Stimulated activated CD4-positive, alpha-beta T cell treated with anti-CD3 and anti-CD28 coated beads, Interleukin-12 subunit alpha, Interleukin-12 subunit beta, amount 100 ng/mL, for 4 hours (primary cell): ENCODE data around the gene FHIT.
"Not testable (repeated sequence)": the region's sequence is repeated elsewhere in the genome, so short reads cannot be mapped to it uniquely, and the experiment has no call there.

Experiments
- DNase-seq: peaks from one replicate; pipeline ENCODE4 v3.0.0-alpha.2; 2020

FHIT gene

DNA sequence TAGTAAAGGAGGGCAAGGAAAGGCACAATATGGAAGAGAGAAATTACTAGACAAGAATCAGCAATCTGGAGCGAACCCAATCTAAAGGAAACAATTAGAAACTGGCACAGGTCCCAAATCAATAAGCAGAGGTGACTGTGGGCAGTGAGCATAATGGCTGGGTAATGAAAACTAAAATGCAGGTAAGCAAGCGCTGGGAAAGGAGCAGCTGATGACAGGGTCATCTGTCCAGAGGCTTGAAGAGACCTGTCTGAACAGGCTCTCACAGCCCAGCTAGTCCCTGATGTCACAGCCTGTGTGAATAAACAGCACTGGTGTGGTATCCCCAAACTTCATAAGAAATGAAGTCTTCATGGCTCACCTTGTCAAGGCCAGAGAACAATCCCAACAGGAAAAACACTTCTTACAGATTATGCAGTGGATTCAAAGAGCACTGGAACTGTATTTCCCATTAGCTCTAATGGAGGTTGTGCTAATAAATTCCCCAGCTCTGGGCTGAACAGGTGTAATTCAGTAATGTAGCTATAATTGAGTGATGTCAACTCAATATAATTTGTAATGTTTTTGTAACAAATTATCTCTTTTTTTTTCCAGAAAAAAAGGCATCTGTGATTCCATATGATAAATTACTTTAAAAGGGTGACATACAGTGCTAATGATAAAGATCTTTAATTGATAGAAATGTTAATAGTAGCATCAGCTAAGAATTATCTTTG, 197.3 kb downstream of the FHIT start:
- no peak for DNase-seq

DNA sequence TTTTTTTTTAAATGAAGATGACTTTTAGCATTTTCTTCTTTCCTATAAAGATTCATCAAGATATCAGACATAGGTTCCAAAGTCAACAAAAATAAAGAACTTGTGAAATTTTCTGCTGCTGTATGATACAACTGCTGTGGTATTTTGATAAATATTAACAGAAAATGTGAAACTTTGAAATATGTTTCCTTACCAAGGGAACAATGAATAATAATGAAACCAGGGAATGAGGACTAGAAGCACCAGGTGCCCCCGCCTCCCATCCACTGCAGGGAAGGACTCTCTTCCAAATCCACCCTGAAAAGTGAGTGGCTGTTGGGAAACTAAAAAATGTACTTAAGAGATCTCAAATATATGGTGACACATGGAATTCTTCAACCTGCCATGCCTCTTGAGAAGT, 198.4 kb downstream of the FHIT start:
- no peak for DNase-seq

DNA sequence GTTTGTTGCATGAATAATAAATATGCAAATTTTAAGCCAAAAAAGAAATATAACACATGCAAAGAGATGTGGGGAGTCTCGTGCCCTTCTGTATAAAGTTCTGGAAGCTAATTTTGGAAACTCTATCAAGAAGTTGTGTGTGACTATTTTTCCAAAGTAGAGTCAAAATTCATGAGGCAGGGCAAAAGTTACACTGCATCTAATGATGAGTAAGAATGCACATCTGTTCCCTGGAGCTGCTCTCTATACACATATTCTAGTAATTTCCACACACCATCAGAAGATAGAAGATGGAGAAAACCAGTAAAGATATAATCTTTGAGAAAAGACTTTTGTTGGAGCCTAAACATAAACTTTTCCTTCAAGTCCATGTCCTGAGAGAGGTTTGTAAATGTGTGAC, 199.6 kb downstream of the FHIT start:
- no peak for DNase-seq

DNA sequence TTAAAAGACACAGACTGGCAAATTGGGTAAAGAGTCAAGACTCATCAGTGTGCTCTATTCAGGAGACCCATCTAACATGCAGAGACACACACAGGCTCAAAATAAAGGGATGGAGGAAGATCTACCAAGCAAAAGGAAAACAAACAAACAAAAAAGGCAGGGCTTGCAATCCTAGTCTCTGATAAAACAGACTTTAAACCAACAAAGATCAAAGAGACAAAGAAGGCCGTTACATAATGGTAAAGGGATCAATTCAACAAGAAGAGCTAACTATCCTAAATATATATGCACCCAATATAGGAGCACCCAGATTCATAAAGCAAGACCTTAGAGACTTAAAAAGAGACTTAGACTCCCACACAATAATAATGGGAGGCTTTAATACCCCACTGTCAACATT, 206.1 kb downstream of the FHIT start:
- not testable (repeated sequence) for DNase-seq

DNA sequence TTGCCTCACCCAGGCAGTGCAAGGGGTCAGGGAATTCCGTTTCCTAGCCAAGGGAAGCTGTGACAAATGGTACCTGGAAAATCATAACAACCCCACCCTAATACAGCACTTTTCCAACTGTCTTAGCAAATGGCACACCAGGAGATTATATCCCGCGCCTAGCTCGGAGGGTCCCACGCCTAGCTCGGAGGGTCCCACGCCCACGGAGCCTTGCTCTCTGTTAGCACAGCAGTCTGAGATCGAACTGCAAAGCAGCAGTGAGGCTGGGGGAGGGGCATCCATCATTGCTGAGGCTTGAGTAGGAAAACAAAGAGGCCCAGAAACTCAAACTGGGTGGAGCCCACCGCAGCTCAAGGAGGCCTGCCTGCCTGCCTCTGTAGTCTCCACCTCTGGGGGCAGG, 208.1 kb downstream of the FHIT start:
- no peak for DNase-seq

DNA sequence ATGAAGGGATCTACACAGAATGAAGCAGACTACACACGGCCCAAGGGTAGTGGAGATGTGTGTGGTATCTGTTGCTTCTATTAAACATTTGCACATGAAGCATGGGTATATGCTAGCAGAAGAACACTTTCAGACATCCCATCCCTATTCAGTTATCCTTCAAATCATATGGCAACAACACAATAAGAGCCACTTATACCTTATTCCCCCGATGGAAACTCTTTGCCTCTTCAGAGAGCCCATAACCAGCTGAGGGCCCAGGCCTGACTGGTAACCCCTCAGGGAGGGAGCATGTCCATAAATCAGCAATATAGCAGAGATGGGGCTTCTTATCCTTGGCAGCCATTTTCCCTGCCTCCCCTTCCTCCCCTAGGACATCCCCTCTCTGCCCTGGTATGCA, 210.6 kb downstream of the FHIT start:
- no peak for DNase-seq

DNA sequence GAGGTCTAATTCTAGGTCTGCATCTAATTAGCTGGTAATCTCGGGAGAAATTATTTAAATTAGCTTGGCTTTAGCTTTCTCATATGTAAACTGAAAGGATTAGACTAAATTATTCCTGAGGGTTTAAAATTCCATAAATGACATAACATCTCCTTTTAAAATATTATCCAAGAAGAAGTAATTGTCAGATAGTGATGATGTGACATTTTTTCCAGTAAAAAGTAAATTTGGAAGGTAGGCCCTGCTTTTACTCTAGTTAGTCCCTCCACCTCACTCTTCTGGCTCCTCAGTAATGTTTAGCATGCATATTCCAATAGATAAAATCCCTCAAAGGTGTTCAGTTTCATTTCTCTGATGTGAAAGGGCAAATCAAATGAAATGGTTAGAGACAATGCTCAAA, 215.7 kb downstream of the FHIT start:
- no peak for DNase-seq

DNA sequence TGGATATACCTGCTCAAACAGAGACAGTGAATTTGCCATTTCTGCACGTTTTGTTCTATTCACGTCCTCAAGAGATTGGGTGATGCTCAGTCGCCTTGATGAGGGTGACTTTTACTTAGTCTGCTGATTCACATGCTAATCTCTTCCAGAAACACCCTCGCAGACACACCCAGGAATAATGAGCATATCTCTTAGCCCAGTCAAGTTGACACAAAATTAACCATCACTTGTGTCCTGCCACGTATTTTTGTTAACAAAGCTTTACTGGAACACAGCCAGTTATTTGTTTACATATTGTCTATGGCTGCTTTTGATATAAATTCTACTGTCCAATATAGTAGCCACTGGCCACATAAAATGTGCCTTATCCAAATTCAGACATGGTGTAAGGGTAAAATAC, 218.3 kb downstream of the FHIT start:
- DNase-seq, result no peak

DNA sequence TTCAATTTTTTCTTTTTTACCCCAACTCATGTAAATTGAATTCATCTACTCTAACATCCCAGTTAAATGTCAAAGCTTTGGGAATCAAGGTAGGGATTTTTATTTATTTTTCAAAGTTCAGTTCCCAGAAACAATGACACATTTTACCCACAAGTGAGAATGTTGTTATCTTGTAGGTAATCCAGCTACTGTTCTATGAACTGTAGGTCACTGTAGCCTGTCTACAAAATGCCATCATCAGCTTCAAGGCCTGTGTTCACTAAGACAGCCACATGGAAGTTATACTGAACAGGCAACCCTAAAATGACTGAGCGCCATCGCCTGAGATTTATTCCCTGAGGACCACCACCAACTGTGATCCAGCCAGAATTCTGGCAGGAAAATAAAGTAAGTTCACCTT, 219.7 kb downstream of the FHIT start:
- DNase-seq, result no peak

DNA sequence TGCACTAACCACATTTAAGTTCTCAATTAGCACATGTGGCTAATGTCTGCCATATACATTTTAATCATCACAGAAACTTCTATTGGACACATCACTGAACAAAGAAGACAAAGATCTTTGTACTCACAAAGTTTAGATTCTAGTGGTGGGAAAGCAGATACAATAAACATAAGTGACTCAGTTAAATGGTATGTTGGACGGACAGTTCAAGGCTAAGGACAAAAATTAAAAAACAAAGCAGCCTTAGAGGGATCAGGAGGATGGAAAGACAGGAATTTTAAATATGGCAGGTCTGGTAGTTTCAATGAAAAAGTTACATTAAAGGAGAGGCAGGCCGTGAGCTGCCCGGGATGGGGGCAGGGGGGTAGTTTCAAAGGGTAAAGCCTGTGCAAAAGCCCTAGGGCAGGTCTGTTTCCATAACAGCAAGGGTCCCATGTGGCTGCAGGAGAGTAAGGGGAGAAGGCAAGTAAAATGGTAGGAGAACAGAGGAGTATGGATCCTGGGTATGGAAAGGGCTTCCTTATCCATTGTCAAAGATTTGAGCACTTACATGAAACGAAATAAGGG, 220.7 kb downstream of the FHIT start:
- no peak for DNase-seq

DNA sequence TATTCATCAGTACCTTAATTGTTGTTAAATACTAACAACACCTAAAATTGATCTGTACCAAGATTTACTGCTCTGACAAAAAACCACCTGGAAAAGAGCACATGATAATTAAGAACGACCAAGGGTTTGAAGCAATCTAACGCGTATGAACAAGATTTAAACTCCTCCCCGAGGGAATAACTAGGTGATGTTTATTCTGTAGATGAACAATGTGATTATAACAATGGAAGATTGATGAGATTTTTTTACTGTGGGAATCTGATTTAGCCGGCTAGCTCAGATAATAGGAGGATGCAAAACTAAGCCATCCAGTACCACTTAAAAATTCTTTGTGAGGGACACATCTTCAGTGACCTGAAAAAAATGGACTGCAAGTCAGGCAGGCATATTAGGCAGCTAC, 222.1 kb downstream of the FHIT start:
- no peak for DNase-seq

DNA sequence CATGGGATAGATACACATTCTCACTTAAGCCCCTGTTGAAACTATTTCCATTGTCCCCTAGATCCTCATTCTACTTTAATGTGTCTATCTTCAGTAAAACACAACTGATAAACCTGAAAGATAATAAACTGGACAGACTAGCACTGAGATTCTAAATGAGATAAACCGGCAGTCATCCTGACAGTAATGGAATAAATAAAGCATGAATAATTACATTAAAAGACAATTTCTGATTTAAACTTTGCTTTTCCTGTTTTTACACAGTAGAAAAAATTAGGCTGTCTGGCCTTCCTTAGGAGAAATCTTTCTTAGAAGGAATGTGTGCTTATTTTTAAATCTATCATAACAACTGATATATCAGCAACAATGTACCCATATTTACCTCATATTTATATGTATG, 232.4 kb downstream of the FHIT start:
- DNase-seq, result no peak

DNA sequence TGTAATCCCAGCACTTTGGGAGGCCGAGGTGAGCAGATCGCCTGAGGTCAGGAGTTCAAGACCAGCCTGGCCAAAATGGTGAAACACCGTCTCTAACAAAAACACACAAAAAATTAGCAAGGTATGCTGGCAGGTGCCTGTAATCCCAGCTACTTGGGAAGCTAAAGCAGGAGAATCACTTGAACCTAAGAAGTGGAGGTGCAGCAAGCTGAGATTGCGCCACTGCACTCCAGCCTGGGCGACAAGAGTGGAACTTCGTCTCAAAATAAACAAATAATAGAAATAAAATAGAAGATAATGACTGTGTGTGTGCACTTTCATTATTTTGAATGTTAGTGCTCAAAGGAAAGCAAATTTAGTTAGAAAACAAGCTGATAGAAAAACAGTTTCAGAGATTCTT, 234.2 kb downstream of the FHIT start:
- DNase-seq, result not testable (repeated sequence)

DNA sequence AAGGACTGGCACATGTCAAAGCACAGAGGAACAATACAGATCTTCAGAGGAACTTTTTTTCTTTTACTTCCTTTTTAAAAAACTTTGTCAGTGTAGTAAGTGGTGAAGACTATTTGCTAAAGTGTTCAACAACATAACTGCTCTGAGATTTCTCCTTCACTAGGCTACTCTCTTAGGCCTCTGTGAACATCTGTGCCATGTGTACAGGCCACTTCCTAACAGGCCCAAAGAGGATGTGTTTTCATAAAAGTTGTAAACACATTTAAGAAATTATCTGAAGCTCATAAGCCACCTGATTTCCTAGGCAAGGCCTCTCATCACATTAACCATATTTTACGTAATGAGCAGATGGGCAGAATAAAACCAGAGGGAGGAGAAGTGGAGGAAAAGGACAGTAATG, 235.4 kb downstream of the FHIT start:
- DNase-seq, result no peak

DNA sequence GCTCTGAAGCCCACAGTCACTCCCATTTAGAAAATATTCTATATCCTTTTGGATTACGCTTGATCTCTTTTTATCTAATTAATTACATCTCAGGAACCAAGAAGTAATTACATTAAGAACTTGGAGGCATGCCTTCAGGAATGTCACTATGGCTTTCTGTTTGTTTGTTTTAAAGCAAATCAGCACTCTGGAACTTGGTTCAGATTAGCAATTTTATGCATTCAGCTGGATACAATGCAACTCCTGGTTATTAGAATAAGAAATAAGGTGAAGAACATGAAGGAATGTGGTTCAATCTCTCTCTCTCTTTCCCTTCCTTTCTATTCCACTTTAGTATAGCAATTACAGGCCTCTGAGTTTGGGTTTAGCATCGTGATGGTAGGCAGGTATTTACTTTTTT, 235.8 kb downstream of the FHIT start:
- DNase-seq, result no peak

DNA sequence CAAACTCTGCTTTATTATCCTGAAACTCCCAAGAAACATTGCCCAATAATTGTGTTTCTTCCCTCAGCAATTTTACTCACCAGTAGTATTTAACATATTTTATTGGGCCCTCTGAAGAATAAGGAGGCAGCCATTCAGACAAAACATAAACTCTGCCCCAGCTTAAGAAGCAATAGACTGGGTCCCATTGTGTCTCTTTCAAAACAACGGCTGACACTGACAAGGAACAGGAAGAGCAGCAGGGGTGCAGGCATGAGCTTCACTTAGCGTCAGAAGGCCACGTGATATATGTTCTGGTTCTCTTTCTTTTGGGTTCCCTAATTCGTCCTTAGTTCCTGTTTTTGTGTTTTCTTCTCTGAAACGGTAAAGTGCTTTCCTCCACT, 242.3 kb downstream of the FHIT start:
- no peak for DNase-seq

DNA sequence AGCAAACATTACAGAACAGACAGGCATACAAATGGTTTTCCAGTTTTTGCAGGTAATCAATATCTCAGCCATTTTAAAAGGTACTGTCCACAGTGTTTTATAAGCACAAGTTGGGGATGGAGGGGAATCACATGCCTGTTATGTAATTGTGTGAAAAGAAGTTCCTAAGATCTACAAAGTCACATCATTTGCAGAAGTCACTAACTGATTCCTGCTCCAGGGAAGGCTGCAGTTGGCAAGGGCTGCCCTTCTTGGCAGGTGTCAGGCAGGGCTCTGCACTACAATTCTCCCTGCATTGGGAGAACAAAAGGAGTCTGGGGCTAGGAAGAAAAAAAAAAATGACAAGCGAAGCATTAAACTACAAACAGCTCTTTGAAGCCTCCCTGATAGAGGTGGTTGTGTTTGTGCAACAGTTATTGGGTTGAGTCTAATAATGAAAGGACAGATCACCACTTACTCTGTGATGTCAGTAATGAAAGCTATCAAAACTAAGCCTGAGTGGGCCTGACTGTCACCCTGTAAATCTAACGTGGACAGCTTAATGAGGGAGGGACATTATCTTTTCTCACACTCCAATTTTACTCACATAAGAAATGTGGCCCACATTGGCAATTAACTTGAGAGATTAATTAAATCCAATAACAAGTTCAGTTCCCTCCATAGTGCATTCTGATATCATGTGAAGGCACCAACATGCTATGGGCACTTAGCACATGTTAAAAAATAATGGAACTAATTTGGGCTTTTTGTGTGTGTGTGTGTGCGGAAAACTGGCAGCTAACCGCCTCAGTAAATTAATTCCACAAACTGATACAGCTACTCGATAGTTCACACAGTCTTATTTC, 242.9 kb downstream of the FHIT start:
- DNase-seq, result no peak

DNA sequence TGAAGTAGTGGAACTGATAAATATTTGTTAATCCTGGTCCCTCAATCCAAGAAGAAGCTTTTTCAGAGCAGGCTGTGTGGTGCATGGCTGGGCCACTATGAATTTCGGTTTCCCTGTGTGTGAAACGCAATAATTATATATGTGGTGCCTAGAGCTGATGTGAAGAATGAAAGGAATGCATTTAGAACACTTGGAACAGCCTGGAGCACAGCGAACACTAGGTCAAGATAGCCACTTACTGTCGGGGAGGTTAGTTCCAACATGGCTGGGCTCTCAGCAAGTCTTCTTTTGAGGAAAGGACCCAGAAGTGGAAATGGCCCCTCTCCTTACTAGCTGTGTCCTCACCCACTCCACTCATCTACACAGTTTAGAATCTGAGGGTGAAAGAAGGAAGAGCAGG, 245.7 kb downstream of the FHIT start:
- DNase-seq, result no peak

DNA sequence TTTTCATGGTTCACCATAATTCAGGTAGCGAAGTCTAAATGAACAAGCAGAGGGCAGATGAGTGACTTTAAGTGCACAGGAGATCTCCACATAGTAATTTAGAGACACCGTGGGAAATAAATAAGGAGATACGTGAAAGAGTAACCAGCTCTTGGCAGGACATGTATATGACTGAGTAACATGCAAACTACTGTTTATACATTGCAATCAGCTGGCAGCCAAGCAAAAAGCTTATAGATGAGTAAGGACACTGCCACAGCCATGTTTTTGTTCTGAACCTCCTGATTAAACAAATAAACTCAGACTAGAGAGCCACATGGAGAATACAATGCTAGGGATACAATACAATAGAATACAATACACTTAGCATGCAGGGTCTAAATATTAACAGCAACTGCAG, 252.4 kb downstream of the FHIT start:
- no peak for DNase-seq

DNA sequence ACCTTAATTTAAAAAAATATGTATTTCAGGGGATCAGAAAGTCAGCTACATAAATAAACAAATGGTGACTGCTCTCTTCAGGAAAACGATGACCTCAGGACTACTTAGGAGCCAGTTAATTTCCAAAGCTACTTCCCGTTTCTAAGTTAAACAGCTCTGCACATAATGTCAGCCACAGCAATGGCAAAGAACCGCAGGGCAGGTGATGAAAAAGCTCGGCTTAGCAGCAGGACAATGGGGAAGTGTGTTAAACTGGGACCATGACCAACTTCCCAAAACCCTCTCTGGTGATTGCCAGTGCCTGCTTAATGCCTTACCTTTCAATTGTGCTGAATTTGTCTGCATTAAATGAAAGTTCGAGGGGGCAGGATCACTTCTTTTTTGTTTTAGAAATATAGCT, 258.9 kb downstream of the FHIT start:
- DNase-seq, result no peak

DNA sequence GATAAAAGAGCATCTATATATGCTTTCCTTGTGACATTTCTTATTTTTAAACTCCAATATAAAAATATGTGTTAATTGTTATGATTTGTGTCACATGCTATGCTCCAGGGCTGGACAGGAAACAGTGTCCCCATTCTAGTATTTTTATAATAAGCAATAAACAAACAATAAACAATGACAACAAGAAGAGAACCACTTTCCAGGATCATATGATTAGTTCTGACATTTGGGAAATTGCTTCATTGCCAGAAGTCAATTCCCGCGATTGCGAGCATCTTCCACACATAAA, 260.9 kb downstream of the FHIT start:
- no peak for DNase-seq

DNA sequence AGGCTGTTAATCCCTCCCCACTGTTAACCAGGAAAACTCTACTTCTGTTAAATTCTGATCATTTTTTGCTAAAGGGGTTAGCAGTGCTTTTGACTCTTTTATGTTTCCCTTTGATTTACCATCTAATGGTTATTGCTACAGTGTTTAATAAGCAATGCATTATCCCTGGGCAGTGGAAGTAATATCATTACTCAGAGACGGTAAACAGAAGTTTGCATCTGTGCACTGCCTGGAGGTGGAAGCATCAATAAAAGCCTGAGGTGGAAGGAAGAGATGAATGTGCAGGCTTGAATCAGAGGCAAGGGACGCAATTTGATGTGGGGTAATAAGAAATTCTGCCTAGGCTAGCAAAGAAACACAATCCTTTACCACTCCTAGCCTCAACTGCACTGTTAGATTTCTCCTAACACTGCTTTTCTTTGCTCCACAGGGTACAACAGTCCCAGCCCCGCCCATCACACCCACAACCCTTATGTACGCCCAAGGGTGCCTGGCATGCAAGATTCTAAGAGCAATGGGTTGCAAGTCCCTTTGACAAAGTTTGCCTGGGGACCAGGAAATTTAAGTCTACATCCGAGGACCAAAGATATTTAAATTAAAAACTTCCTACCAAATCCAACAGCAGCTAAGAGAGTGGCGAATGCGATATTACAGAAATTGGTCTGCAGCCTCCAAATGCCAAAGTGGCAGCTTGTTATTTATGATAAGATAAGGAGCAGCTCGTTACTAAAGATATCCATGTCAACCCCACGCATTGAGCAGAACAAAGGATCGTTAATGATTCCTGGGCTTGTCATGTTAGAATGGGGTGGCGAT, 261.4 kb downstream of the FHIT start:
- no peak for DNase-seq

DNA sequence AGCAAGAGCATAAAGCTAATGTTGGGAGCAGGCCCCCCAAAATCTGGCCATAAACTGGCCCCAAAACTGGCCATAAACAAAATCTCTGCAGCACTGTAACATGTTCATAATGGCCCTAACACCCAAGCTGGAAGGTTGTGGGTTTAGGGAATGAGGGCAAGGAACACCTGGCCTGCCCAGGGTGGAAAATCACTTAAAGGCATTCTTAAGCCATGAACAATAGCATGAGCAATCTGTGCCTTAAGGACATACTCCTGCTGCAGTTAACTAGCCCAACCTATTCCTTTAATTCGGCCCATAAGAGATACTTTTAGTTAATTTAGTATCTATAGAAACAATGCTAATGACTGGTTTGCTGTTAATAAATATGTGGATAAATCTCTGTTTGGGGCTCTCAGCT, 264.1 kb downstream of the FHIT start:
- DNase-seq, result not testable (repeated sequence)

DNA sequence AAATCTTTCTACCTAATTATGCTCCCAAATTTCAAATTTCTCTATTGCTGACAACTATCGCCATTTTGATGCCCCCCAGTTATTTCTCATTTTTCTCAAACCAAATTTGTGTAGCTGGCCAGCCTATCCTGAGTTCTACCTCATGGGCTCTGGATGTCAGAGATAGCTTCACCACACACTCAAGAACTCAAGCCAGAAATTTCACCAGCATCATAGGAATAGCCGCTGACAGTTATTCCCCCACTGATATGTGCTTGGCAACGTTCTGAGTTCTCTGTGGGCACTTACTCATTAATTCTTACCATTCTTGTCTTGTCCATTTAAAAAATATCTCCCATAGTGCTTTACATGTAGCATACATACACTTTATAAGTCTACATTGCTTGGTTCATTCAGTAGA, 264.7 kb downstream of the FHIT start:
- DNase-seq, result no peak
